Activated naive CD8-positive, alpha-beta T cell treated with anti-CD3 and anti-CD28 coated beads, Interleukin-2, amount 10 ng/mL, durations not matched to agents 7 days and 5 days (primary cell): ENCODE measurements around the gene ZIC4. TPM values are rescaled to one million over a fixed set of nuclear protein-coding genes. Genes with fewer than 3 reads are reported as not detected.
A peak's percentile ranks its signal among the peaks of the same experiment; 100 is the strongest.

Experiments used
- ATAC-seq: fragments of 150-1000 bp; cut with Tn5 transposase; one replicate; pipeline ENCODE4 v1.10.0; 2021; ENCODE audit warnings: low read depth, moderate library complexity
- POLR2A ChIA-PET: fragments of 350-600 bp; sonication (Branson Sonifier 250); formaldehyde crosslinking; loops from one replicate; lab custom pipeline; 2021; ENCODE audit warnings: antibody characterized with exemption; lab: Charles Lee
- DNase-seq: peaks from one replicate; pipeline ENCODE4 v3.0.0; 2021
- H3K27ac Mint-ChIP-seq: one replicate; pipeline ENCODE4 v1.8.0; 2022; ENCODE audit warnings: mild to moderate bottlenecking, mixed read lengths
- H3K27me3 Mint-ChIP-seq: one replicate; pipeline ENCODE4 v1.8.0; 2022; ENCODE audit warnings: mild to moderate bottlenecking, moderate library complexity, mixed read lengths
- H3K36me3 Mint-ChIP-seq: one replicate; pipeline ENCODE4 v1.8.0; 2021; ENCODE audit warnings: mild to moderate bottlenecking, mixed read lengths
- H3K4me1 Mint-ChIP-seq: one replicate; pipeline ENCODE4 v1.8.0; 2021; ENCODE audit warnings: mixed read lengths
- H3K4me3 Mint-ChIP-seq: one replicate; pipeline ENCODE4 v1.8.0; 2022; ENCODE audit warnings: mild to moderate bottlenecking, moderate library complexity, mixed read lengths
- H3K9me3 Mint-ChIP-seq: one replicate; pipeline ENCODE4 v1.8.0; 2021; ENCODE audit warnings: mixed read lengths
- total RNA-seq, 2 experiments: library from RNA; stranded (reverse); gene quantifications; one replicate each; pipeline ENCODE4 v1.2.3, GENCODE V29; 2021

The ZIC4 gene
- total RNA-seq, 2 experiments from 2014 or later: not detected

GRCh38 chr3:147397155-147397874, 9.0 kb downstream of the ZIC4 start:
- Mint-ChIP-seq H3K36me3 (peaks cover 5% of the 10 kb centered on the region), H3K4me3 (no peak overlapping the region), H3K27me3 (peaks cover 58% of the 10 kb centered on the region), H3K4me1 (peaks cover 2% of the 10 kb centered on the region), H3K27ac (no peak overlapping the region), H3K9me3 (peaks cover 2% of the 10 kb centered on the region)
- ATAC-seq (no peak), DNase-seq (no peak)
- POLR2A ChIA-PET: no interaction called here

GRCh38 chr3:147396712-147397046, 9.7 kb downstream of the ZIC4 start:
- DNase-seq (no peak), ATAC-seq (no peak)
- peaks cover 2% of the 10 kb centered on the region for H3K4me1 Mint-ChIP-seq
- H3K27ac Mint-ChIP-seq: no peak overlapping the region
- H3K4me3 Mint-ChIP-seq: no peak overlapping the region
- peaks cover 61% of the 10 kb centered on the region for H3K27me3 Mint-ChIP-seq
- peaks cover 5% of the 10 kb centered on the region for H3K36me3 Mint-ChIP-seq
- POLR2A ChIA-PET: no interaction called here
- peaks cover 2% of the 10 kb centered on the region for H3K9me3 Mint-ChIP-seq

- Mint-ChIP-seq H3K9me3 (peaks cover 2% of the 10 kb centered on the region), H3K27ac (no peak overlapping the region), H3K4me3 (no peak overlapping the region), H3K27me3 (peaks cover 65% of the 10 kb centered on the region), H3K4me1 (peaks cover 2% of the 10 kb centered on the region), H3K36me3 (peaks cover 5% of the 10 kb centered on the region)
- DNase-seq (no peak), ATAC-seq (no peak)
- POLR2A ChIA-PET: no interaction called here
These were observed 10.2 kb downstream of the ZIC4 start for GRCh38 chr3:147395899-147396711.

DNA sequence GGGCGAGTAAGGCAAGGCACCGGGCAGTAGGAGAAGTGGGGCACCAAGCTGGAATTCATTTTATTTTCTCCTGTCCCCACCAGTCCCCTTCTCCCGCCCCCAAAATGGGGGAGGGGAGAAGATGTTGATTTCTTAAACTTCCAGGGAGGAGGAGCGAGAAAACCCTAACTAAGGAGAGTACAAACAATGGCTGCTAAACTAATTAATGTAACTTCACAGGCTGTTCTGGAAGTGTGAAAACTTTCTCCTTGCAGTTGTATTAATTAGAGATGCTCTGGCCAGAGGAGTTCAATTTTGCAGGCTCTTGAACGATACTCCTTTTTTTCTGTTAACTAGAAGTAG, 11.5 kb downstream of the ZIC4 start:
- DNase-seq (no peak), ATAC-seq (no peak)
- peaks cover 2% of the 10 kb centered on the region for H3K4me1 Mint-ChIP-seq
- no peak overlapping the region for H3K4me3 Mint-ChIP-seq
- peaks cover 2% of the 10 kb centered on the region for H3K9me3 Mint-ChIP-seq
- no peak overlapping the region for H3K27ac Mint-ChIP-seq
- peaks cover 5% of the 10 kb centered on the region for H3K36me3 Mint-ChIP-seq
- H3K27me3 Mint-ChIP-seq: peaks cover 67% of the 10 kb centered on the region
- POLR2A ChIA-PET: no interaction called here

DNA sequence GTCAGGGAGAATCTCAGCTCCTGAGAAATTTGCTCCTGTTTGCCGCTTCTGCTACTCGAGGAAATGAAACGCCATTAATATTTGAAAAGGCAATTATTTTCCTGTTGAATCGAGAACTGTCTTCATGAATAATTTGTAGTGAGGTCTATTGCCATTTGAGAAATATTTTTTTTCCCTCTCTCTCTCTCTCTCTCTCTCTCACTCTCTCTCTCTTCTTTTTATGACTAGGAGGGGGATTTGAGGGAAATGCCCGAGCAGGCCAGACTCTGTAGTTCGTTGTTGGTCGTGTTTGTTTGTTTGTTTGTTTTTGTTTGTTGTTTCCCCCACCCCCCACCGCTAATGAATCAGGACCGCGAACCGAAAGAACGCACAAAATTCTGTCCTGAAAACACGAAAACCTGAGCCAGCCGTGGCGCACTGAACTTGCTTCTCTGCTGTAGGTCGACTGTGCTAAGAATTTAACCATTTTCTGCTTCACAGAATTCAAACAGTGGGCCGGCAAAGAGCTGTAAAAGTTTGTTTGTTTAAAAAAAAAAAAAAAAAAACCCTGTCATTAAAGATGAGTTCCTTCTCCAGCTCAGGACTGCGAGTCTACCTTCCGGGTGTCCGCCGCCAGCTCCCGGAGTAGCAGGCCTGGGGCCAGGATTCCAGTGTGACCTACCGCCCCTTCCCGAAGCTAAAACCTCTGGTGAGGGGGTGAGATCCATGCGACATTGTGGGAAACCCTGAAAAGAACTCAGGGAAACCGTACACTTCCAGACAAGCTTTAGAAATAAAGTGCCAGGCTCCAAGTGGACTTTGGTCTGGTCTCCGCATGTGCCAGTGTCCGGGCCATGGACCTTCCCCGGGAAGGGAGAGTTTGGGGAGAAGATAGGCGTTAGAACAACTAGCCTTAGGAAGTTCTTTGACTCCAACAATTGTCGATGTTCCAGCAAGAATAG, 12.1 kb downstream of the ZIC4 start:
- peak overlapping the region; percentile 68 for H3K27ac Mint-ChIP-seq
- peaks cover 2% of the 10 kb centered on the region for H3K4me1 Mint-ChIP-seq
- peaks cover 5% of the 10 kb centered on the region for H3K36me3 Mint-ChIP-seq
- H3K4me3 Mint-ChIP-seq: peak overlapping the region; percentile 42
- ATAC-seq: no peak
- DNase-seq: no peak
- H3K9me3 Mint-ChIP-seq: peaks cover 2% of the 10 kb centered on the region
- H3K27me3 Mint-ChIP-seq: peaks cover 71% of the 10 kb centered on the region
- POLR2A ChIA-PET: no interaction called here

GRCh38 chr3:147393261-147393942, 12.9 kb downstream of the ZIC4 start:
- Mint-ChIP-seq H3K27ac (peak overlapping the region; percentile 69), H3K9me3 (peaks cover 4% of the 10 kb centered on the region), H3K27me3 (peaks cover 71% of the 10 kb centered on the region), H3K4me1 (peaks cover 2% of the 10 kb centered on the region), H3K4me3 (peak overlapping the region; percentile 47), H3K36me3 (peaks cover 5% of the 10 kb centered on the region)
- ATAC-seq (no peak), DNase-seq (no peak)
- POLR2A ChIA-PET: no interaction called here

DNA sequence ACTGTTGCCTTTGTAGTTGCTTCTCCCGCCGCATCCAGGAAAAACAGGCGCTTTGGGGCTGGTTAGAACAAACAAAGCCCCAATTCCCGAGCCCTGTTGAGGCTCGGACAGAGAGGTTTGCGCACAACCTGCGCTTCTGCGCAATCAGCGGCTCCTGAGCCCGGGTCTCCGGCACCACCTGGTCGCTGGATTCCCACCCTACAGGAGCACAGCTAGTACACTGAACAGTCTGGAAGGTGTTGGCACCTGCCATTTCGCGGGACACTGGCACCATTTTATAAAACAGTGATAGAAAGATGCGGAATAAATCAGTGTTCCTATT, 13.8 kb downstream of the ZIC4 start:
- Mint-ChIP-seq H3K27ac (no peak overlapping the region), H3K27me3 (peaks cover 73% of the 10 kb centered on the region), H3K36me3 (peaks cover 5% of the 10 kb centered on the region), H3K4me1 (peaks cover 2% of the 10 kb centered on the region), H3K4me3 (no peak overlapping the region), H3K9me3 (peaks cover 7% of the 10 kb centered on the region)
- POLR2A ChIA-PET: no interaction called here
- ATAC-seq (no peak), DNase-seq (no peak)

GRCh38 chr3:147391781-147392624, 14.3 kb downstream of the ZIC4 start:
- H3K27me3 Mint-ChIP-seq: peaks cover 73% of the 10 kb centered on the region
- H3K9me3 Mint-ChIP-seq: peaks cover 5% of the 10 kb centered on the region
- DNase-seq (no peak), ATAC-seq (no peak)
- peaks cover 2% of the 10 kb centered on the region for H3K4me1 Mint-ChIP-seq
- peaks cover 2% of the 10 kb centered on the region for H3K36me3 Mint-ChIP-seq
- peak overlapping the region; percentile 21 for H3K27ac Mint-ChIP-seq
- POLR2A ChIA-PET: no interaction called here
- peak overlapping the region; percentile 25 for H3K4me3 Mint-ChIP-seq

- Mint-ChIP-seq H3K27ac (peak overlapping the region; percentile 48), H3K9me3 (peaks cover 5% of the 10 kb centered on the region), H3K36me3 (peaks cover 2% of the 10 kb centered on the region), H3K4me3 (no peak overlapping the region), H3K27me3 (peaks cover 78% of the 10 kb centered on the region), H3K4me1 (peaks cover 2% of the 10 kb centered on the region)
- ATAC-seq: no peak
- POLR2A ChIA-PET: no interaction called here
- no peak for DNase-seq
These were observed 15.5 kb downstream of the ZIC4 start for GRCh38 chr3:147390589-147391569.

DNA sequence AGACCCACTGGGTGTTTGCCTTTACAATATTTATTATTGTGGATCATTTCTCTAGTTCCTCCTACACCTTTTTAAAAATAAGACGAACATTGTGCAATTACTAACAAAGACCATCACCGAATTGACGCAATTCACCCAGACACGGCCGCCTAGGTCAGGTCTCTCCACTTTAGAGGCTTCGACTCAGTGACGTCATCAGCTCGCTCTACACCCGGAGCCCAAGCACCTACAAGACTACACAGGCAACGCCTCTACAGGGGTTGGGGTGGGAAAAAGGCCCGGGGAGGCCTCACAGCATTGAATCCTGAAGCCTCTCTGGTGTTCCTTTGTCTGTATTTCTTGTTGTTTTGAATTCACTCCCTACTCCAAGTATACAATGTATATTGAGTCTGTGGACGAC, 16.6 kb downstream of the ZIC4 start:
- Mint-ChIP-seq H3K27ac (peak overlapping the region; percentile 38), H3K4me1 (peaks cover 2% of the 10 kb centered on the region), H3K4me3 (no peak overlapping the region), H3K27me3 (peaks cover 77% of the 10 kb centered on the region), H3K9me3 (peaks cover 5% of the 10 kb centered on the region), H3K36me3 (peaks cover 2% of the 10 kb centered on the region)
- POLR2A ChIA-PET: no interaction called here
- DNase-seq: no peak
- ATAC-seq: no peak

- no peak overlapping the region for H3K4me3 Mint-ChIP-seq
- H3K4me1 Mint-ChIP-seq: peaks cover under 1% of the 10 kb centered on the region
- H3K27ac Mint-ChIP-seq: no peak overlapping the region
These were observed 17.4 kb downstream of the ZIC4 start for GRCh38 chr3:147388700-147389580.

More at GRCh38 chr3:147388700-147389580, 17.4 kb downstream of the ZIC4 start:
- Mint-ChIP-seq H3K9me3 (peaks cover 5% of the 10 kb centered on the region), H3K27me3 (peaks cover 76% of the 10 kb centered on the region), H3K36me3 (peaks cover 1% of the 10 kb centered on the region)
- POLR2A ChIA-PET: no interaction called here
- ATAC-seq (no peak), DNase-seq (no peak)
